Activated T-helper 1 cell treated with anti-CD3 and anti-CD28 coated beads, Interleukin-2, amount 50 U/mL, for 16 hours (primary cell): Measurements from ENCODE around the gene SUPV3L1.

Experiments used
- DNase-seq, 2 donors: peaks; one replicate each; pipeline ENCODE4 v3.0.0-alpha.2; 2020; ENCODE audit warnings: low read depth in 1 of 2, low spot score in 1 of 2

Gene SUPV3L1

DNA sequence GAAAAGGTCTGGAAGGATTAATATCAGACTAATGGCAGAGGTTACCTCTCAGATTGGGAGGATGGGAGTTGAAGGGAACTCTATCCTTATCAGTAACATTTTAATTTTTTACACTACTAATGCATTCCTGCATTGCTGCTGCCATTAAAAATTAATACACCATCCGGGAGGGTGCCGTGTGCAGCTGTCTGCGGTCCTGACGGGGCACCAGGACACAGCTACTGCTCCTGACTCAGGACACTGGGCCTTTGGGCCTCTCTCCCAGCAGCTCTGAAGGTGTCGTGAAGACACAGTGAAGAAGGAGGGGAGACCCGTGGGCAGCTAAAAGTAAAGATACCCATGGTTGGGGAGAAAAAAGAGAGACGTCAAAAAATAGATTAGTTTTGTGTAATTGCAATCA lies 74.8 kb downstream of the SUPV3L1 start:
- no peak for DNase-seq
